ENCODE data around the gene HOPX. TPM values are rescaled to one million over a fixed set of nuclear protein-coding genes. Genes with fewer than 3 reads are reported as not detected.

Gene HOPX
- total RNA-seq, 1 experiment from 2014 or later: 1.0 TPM

- no peak for DNase-seq
- ChIA-PET POLR2A (ENCODE audit: unreplicated experiment) (no interaction called here), CTCF (no interaction called here)
- BruUV-seq (replicated peaks): no TSS peak
- TF ChIP-seq, protein P1, sequence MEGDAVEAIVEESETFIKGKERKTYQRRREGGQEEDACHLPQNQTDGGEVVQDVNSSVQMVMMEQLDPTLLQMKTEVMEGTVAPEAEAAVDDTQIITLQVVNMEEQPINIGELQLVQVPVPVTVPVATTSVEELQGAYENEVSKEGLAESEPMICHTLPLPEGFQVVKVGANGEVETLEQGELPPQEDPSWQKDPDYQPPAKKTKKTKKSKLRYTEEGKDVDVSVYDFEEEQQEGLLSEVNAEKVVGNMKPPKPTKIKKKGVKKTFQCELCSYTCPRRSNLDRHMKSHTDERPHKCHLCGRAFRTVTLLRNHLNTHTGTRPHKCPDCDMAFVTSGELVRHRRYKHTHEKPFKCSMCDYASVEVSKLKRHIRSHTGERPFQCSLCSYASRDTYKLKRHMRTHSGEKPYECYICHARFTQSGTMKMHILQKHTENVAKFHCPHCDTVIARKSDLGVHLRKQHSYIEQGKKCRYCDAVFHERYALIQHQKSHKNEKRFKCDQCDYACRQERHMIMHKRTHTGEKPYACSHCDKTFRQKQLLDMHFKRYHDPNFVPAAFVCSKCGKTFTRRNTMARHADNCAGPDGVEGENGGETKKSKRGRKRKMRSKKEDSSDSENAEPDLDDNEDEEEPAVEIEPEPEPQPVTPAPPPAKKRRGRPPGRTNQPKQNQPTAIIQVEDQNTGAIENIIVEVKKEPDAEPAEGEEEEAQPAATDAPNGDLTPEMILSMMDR (conservative IDR thresholded peaks at IDR 0.05): no peak
- TF ChIP-seq EZH2 (IDR thresholded peaks at IDR 0.05; ENCODE audit: low read depth): no peak
- no peaks in the 10 kb centered on the region for H3K36me3 ChIP-seq (ENCODE audit: low read depth)
- no peaks in the 10 kb centered on the region for H3K4me1 ChIP-seq (replicated peaks; ENCODE audit: insufficient read depth)
- no peak overlapping the region for H3K4me2 ChIP-seq
- H4K20me1 ChIP-seq (ENCODE audit: insufficient read depth): no peaks in the 10 kb centered on the region
- no peaks in the 10 kb centered on the region for H3K9me3 ChIP-seq (ENCODE audit: insufficient read depth, low read depth)
- no peaks in the 10 kb centered on the region for H3K9me2 ChIP-seq (ENCODE audit: insufficient read depth)
- H3K4me3 ChIP-seq: no peak overlapping the region
- H3K79me2 ChIP-seq (ENCODE audit: low read depth): no peaks in the 10 kb centered on the region
- intact Hi-C loops (cut with micrococcal nuclease; ENCODE audit: unreplicated experiment): no loop called here
- H2AFZ ChIP-seq: no peak overlapping the region
- H3F3A ChIP-seq (ENCODE audit: insufficient read depth, low read depth): no peaks in the 10 kb centered on the region
- H3K27me3 ChIP-seq (ENCODE audit: insufficient read depth, low read depth): no peaks in the 10 kb centered on the region
- no peak overlapping the region for H3K27ac ChIP-seq
These were observed 77.8 kb downstream of the HOPX start for GRCh38 chr4:56603297-56603696.

Other genes starting within 250 kb of the HOPX start
- gene PPAT, start 245.7 kb downstream of the HOPX start, total RNA-seq (2021): 21.3 and 22.5 TPM in 2 replicates
- gene PAICS, start 245.0 kb downstream of the HOPX start, total RNA-seq (2021): 78.6 and 106 TPM in 2 replicates
- gene SRP72, start 213.7 kb downstream of the HOPX start, total RNA-seq (2021): 72.8 and 92.4 TPM in 2 replicates
- not detected in 2 replicates for gene ARL9, start 175.5 kb downstream of the HOPX start, total RNA-seq (2021)
- gene SPINK2, start 140.4 kb upstream of the HOPX start, total RNA-seq (2021): not detected in 2 replicates
- 23.0 and 28.3 TPM in 2 replicates for gene REST, start 226.6 kb upstream of the HOPX start, total RNA-seq (2021)

All from PC-9 (cell line).